ENCODE data around the gene CYLC1.

CYLC1 gene

GRCh38 chrX:83860846-83861245, at the start of gene CYLC1:
Gene CYLC1, plus strand, starts transcription at chrX:83861146. Its CDS starts 37 bp downstream, at chrX:83861183.
- DNase-seq (ENCODE audit: low read depth in 2 of 2), result no peak

DNA sequence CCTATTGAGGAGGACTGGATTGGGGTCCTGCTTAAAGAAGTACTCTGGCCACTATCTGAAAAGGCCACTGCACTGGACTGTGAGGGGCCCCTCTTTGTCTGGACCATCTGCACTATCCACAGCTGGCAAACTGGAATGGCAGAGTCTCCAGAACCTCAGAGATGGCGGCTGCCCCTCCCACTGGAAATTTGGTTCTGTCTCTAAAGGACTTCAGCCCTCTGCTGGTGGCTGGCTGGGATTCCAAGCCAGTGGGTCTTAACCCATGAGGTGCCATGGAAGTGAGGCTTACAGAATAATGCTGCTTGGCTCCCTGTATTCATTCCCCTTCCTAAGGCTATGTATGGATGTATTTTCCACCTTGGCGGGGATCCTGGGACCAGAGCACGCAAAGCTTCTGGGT, 41.6 kb upstream of the CYLC1 start:
- no peak for DNase-seq (ENCODE audit: low read depth in 2 of 2)

DNA sequence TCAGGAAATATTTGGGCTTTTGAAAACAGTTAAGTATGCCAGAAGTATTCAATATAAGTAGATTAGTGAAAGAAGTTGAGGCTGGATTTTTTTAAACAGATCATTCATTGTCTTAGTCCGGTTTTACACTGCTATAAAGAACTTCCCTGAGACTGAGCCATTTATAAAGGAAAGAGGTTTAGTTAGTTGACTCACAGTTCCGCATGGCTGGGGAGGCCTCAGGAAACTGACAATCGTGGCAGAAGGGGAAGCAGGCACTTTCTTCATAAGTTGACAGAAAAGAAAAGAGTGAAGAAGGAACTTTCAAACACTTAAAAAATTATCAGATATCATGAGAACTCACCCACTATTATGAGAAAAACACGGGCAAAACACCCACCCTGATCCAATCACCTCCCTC, 31.1 kb upstream of the CYLC1 start:
- DNase-seq (ENCODE audit: low read depth in 2 of 2), result no peak

GRCh38 chrX:83845397-83845796, 15.5 kb upstream of the CYLC1 start:
- DNase-seq (ENCODE audit: low read depth in 2 of 2), result no peak

DNA sequence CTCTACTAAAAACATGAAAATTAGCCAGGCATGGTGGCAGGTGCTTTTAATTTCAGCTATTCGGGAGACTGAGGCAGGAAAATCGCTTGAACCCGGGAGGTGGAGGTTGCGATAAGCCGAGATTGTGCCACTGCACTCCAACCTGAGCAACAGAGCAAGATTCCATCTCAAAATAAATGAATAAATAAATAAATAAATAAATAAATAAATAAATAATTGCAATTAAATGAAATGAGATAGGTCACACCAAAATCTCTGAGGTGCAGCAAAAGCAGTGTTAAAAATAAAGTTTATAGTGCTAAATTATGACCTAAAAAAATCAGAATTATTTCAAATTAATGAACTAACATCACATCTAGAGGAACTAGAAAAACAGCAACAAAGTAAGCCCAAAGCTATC, 13.6 kb upstream of the CYLC1 start:
- DNase-seq (ENCODE audit: low read depth in 2 of 2), result no peak

GRCh38 chrX:83888585-83888984, 27.6 kb downstream of the CYLC1 start:
- no peak for DNase-seq (ENCODE audit: low read depth in 2 of 2)

DNA sequence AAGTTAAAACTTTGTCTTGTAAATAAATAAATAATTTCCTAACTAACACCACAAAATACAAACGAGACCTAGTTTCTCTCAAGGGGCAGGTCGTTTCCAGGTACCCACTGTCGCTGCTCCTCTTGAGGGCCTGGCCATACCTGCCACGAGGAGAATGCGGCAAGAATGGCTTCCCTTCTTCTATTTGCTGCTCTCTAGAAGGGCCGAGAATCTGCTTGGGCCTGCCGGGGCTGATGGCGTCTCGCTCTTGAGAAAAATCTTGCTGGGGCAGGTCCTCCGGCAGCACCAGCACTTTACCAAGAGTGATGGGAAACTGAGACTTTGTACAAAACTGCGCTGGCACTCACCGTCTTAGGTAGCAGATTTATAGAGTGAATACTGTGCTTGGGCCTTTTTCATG, 31.5 kb downstream of the CYLC1 start:
- no peak for DNase-seq (ENCODE audit: low read depth in 2 of 2)

DNA sequence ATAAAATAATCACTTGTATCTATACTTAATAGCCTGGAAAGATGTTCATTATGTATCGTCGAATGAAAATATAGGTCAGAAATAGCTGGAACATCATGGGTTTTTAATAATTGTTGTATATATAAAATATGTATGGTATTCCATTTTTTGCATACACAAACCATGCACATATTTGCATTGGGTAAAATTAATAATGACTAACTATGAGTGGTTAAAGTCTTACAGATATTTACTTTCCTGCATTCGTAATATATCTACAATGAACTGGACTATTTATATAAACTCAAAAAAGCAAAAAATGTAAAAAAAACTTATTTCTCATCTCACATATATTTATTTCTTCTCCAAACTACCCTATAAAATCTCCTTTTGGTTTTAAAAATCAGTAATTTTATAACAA, 46.0 kb downstream of the CYLC1 start:
- no peak for DNase-seq (ENCODE audit: low read depth in 2 of 2)

- DNase-seq (ENCODE audit: low read depth in 2 of 2), result no peak
Observed at GRCh38 chrX:83916525-83916924, 55.6 kb downstream of the CYLC1 start.

DNA sequence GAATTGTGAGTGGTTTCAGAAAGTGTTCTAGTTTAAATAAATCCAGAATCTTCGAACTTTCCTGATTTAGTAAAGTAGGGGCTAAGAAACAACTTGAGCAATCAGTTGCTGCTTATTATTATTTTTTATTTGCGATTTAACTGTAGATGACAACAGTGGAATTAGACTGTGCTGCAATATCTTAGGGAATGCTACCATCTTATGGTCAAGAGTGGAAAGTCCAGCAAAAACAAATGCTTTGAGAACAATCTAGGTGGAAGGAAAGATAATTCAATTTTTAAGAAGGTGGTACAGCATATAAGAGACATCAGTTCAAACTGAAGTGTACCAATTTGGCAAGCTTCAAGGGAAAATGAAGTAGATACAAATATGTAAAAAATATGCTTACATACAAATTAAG, 73.3 kb downstream of the CYLC1 start:
- DNase-seq (ENCODE audit: low read depth in 2 of 2), result no peak
